GM19455 (cell line): ENCODE measurements around the gene MRFAP1L1.
"Not testable (repeated sequence)": the region's sequence is repeated elsewhere in the genome, so short reads cannot be mapped to it uniquely, and the experiment has no call there.

Source experiments
- ATAC-seq: cut with Tn5 transposase; IDR thresholded peaks from one replicate; pipeline ENCODE4 v1.9.1; 2021; ENCODE audit not compliant: unreplicated experiment

Gene MRFAP1L1

GRCh38 chr4:6709230-6710114 lies at the start of gene MRFAP1L1:
TSS of gene MRFAP1L1 (minus strand) at chr4:6709865. CDS start at chr4:6709629, 236 bp downstream.
- peak; percentile 73 for ATAC-seq

- ATAC-seq: no peak
Measured at GRCh38 chr4:6758728-6759127, 49.1 kb upstream of the MRFAP1L1 start.

GRCh38 chr4:6756345-6756744 lies 46.7 kb upstream of the MRFAP1L1 start:
- ATAC-seq: not testable (repeated sequence)

- no peak for ATAC-seq
Measured at GRCh38 chr4:6755088-6755753, 45.6 kb upstream of the MRFAP1L1 start.

GRCh38 chr4:6754481-6755087 lies 44.9 kb upstream of the MRFAP1L1 start:
- ATAC-seq: no peak

GRCh38 chr4:6753891-6754290 lies 44.2 kb upstream of the MRFAP1L1 start:
- no peak for ATAC-seq

GRCh38 chr4:6753103-6753560 lies 43.5 kb upstream of the MRFAP1L1 start:
- ATAC-seq: no peak

- no peak for ATAC-seq
Measured at GRCh38 chr4:6752486-6752829, 42.8 kb upstream of the MRFAP1L1 start.

GRCh38 chr4:6751611-6752485 lies 42.2 kb upstream of the MRFAP1L1 start:
- no peak for ATAC-seq

GRCh38 chr4:6750286-6751221 lies 40.9 kb upstream of the MRFAP1L1 start:
- no peak for ATAC-seq

GRCh38 chr4:6749340-6750171 lies 39.9 kb upstream of the MRFAP1L1 start:
- ATAC-seq: no peak

GRCh38 chr4:6748286-6748685 lies 38.6 kb upstream of the MRFAP1L1 start:
- no peak for ATAC-seq

- ATAC-seq: no peak
Measured at GRCh38 chr4:6747294-6748051, 37.8 kb upstream of the MRFAP1L1 start.

GRCh38 chr4:6746721-6747293 lies 37.1 kb upstream of the MRFAP1L1 start:
- no peak for ATAC-seq

- no peak for ATAC-seq
Measured at GRCh38 chr4:6742989-6743388, 33.3 kb upstream of the MRFAP1L1 start.

GRCh38 chr4:6742507-6742906 lies 32.8 kb upstream of the MRFAP1L1 start:
- ATAC-seq: no peak

- ATAC-seq: no peak
Measured at GRCh38 chr4:6740347-6740746, 30.7 kb upstream of the MRFAP1L1 start.

- ATAC-seq: no peak
Measured at GRCh38 chr4:6739920-6740319, 30.3 kb upstream of the MRFAP1L1 start.
